Chondrocyte (in vitro differentiated cells): Measurements from ENCODE around the gene KRT39. TPM values are rescaled to one million over a fixed set of nuclear protein-coding genes. Genes with fewer than 3 reads are reported as not detected.
A peak's percentile ranks its signal among the peaks of the same experiment; 100 is the strongest.

ENCODE experiments used
- DNase-seq: peaks from one replicate; pipeline ENCODE4 v3.0.0; 2021; ENCODE audit warnings: mixed read lengths, low spot score
- H3K27ac Mint-ChIP-seq: one replicate; pipeline ENCODE4 v1.8.0; 2021; ENCODE audit warnings: mild to moderate bottlenecking, moderate library complexity, mixed read lengths; ENCODE audit not compliant: unreplicated experiment
- H3K27me3 Mint-ChIP-seq: 2 replicates; pipeline ENCODE4 v1.8.0; 2021; ENCODE audit warnings: low read depth, mixed read lengths
- H3K36me3 Mint-ChIP-seq: 2 replicates; pipeline ENCODE4 v1.8.0; 2021; ENCODE audit warnings: low read depth, mixed read lengths
- H3K4me1 Mint-ChIP-seq: 2 replicates; pipeline ENCODE4 v1.8.0; 2021; ENCODE audit warnings: low read depth, mild to moderate bottlenecking, mixed read lengths
- H3K4me3 Mint-ChIP-seq: one replicate; pipeline ENCODE4 v1.8.0; 2021; ENCODE audit warnings: mild to moderate bottlenecking, moderate library complexity, mixed read lengths; ENCODE audit not compliant: unreplicated experiment
- H3K9me3 Mint-ChIP-seq: 2 replicates; pipeline ENCODE4 v1.8.0; 2021; ENCODE audit warnings: low read depth, mixed read lengths
- CTCF ChIP-seq: fragments of 200-600 bp; sonication (generic); IDR thresholded peaks from 2 replicates; pipeline ENCODE4 v1.5.0; 2021; ENCODE audit warnings: antibody characterized with exemption, mild to moderate bottlenecking, moderate library complexity
- total RNA-seq: library from RNA; stranded (reverse); gene quantifications from 3 replicates; pipeline ENCODE4 v1.2.1, GENCODE V29; 2021

The KRT39 gene
- total RNA-seq, 1 donor from 2014 or later: not detected

GRCh38 chr17:40984226-40984625 lies 17.5 kb upstream of the KRT39 start, which contains the start of gene KRT40:
Gene KRT40 (minus strand): TSS chr17:40984326. CDS start chr17:40984273, 53 bp downstream.
- no peak for TF ChIP-seq CTCF
- H3K36me3 Mint-ChIP-seq: no peaks in the 10 kb centered on the region
- H3K27me3 Mint-ChIP-seq: peaks cover 4% of the 10 kb centered on the region
- H3K4me1 Mint-ChIP-seq: peaks cover 12% of the 10 kb centered on the region
- H3K4me3 Mint-ChIP-seq: no peak within 1 kb of the TSS
- DNase-seq: no peak
- no peaks in the 10 kb centered on the region for H3K9me3 Mint-ChIP-seq
- H3K27ac Mint-ChIP-seq: no peak within 1 kb of the TSS

- no peaks in the 10 kb centered on the region for H3K36me3 Mint-ChIP-seq
- H3K4me3 Mint-ChIP-seq: peak overlapping the region; percentile 22
- DNase-seq: no peak
- H3K4me1 Mint-ChIP-seq: peaks cover 20% of the 10 kb centered on the region
- H3K27ac Mint-ChIP-seq: no peak overlapping the region
- no peaks in the 10 kb centered on the region for H3K9me3 Mint-ChIP-seq
- H3K27me3 Mint-ChIP-seq: peaks cover 2% of the 10 kb centered on the region
- no peak for TF ChIP-seq CTCF
These were observed 14.4 kb upstream of the KRT39 start for GRCh38 chr17:40981115-40981514.

- Mint-ChIP-seq H3K27ac (peak overlapping the region; percentile 46), H3K27me3 (peaks cover 2% of the 10 kb centered on the region), H3K36me3 (no peaks in the 10 kb centered on the region), H3K4me1 (peaks cover 20% of the 10 kb centered on the region), H3K4me3 (no peak overlapping the region), H3K9me3 (no peaks in the 10 kb centered on the region)
- no peak for TF ChIP-seq CTCF
- no peak for DNase-seq
These were observed 13.8 kb upstream of the KRT39 start for GRCh38 chr17:40980596-40980995.

- Mint-ChIP-seq H3K4me3 (no peak overlapping the region), H3K36me3 (no peaks in the 10 kb centered on the region), H3K4me1 (peaks cover 20% of the 10 kb centered on the region), H3K27ac (no peak overlapping the region), H3K9me3 (no peaks in the 10 kb centered on the region), H3K27me3 (no peaks in the 10 kb centered on the region)
- TF ChIP-seq CTCF: no peak
- no peak for DNase-seq
These were observed 13.4 kb upstream of the KRT39 start for GRCh38 chr17:40980117-40980516.

GRCh38 chr17:40978575-40979151 lies 11.9 kb upstream of the KRT39 start:
- no peaks in the 10 kb centered on the region for H3K27me3 Mint-ChIP-seq
- H3K9me3 Mint-ChIP-seq: no peaks in the 10 kb centered on the region
- H3K36me3 Mint-ChIP-seq: no peaks in the 10 kb centered on the region
- TF ChIP-seq CTCF: no peak
- H3K4me3 Mint-ChIP-seq: no peak overlapping the region
- DNase-seq: no peak
- H3K4me1 Mint-ChIP-seq: peaks cover 20% of the 10 kb centered on the region
- H3K27ac Mint-ChIP-seq: peak overlapping the region; percentile 1
